C1 segment of cervical spinal cord (tissue), 14 donors: Measurements from ENCODE around the gene DNAI1.
A peak's percentile ranks its signal among the peaks of the same experiment; 100 is the strongest.

Source experiments
- DNase-seq, 14 donors: peaks; one replicate each; lab custom pipeline; 2025; lab: John Stamatoyannopoulos, UW

DNAI1 gene

DNA sequence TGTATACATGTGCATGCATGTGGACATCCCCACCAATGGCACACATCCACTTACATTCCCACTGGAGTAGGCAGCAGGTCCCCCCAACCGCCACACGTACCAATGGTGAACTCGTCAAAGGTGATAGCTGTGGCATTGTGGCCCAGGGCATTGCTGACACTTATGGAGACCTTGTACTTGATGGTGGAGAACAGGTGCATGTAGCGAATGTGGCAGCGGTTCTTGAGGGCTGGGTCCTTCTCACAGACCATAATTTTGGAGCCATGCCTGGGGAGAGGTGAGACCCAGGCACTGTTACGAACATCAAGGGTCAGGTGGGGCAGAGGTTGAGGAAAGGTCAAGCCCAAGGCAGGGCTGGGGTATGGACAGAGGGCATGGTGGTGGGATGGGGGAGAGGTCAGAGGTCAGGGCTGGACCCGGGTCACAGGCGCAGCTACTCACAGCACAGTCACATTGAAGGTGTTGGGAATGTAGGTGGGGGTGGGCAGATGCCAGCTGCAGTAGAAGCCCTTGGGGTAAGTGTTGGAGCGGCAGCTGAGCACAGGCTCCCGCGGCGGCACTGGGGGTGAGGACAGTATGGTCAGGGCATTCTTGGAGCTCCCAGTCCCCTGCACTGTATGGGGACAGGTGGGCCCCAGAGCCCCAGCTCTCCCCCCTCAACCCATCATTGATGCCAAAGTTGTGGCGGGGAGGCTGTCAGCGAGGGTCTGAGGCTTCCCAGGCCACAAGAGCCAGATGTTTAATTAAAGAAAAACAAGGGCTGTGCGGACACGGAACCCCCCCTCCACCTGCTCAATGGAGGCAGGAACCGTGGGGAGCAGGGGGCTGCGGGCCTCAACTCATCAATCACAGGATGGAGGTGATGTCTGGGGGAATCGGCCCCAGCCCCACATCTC, 99.1 kb downstream of the DNAI1 start:
- DNase-seq = no peak

- no peak for DNase-seq
Measured at GRCh38 chr9:34558364-34558763, 99.8 kb downstream of the DNAI1 start.

DNA sequence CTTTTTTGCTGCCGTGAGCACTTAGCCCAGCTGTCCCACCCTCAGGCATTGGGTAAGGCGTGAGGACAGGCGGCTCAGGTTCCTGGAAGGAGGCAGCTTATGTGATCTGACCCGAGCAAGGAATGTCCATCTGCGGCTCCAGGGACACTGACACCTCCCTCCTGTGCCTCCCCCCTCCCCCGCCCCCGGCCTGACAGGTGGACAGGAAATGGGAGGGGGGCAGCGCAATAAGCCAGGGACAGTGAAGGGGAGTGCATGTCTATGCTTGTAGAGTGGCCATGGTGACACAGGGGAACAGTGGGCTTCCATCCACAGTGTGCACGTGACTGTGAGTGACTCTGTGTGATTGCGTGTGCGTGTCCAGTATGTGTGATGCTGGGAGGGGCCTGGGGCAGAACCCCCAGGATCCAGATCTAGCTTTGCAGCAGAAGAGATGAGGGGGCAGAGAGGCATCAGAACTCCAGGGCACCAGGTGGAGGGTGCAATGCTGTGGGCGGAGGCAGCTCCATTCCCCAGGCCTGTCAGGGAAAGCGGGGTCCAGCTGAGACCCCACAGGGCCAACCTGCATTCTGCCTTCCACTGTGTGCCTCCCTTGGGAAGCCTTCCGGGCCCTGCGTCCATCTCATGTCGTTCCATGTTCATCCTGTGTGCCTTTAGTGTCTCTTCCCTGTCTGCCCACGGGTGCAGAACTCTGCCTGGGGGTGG, 100.5 kb downstream of the DNAI1 start:
- DNase-seq = peak in 1 of 14 donors; percentile 29

DNA sequence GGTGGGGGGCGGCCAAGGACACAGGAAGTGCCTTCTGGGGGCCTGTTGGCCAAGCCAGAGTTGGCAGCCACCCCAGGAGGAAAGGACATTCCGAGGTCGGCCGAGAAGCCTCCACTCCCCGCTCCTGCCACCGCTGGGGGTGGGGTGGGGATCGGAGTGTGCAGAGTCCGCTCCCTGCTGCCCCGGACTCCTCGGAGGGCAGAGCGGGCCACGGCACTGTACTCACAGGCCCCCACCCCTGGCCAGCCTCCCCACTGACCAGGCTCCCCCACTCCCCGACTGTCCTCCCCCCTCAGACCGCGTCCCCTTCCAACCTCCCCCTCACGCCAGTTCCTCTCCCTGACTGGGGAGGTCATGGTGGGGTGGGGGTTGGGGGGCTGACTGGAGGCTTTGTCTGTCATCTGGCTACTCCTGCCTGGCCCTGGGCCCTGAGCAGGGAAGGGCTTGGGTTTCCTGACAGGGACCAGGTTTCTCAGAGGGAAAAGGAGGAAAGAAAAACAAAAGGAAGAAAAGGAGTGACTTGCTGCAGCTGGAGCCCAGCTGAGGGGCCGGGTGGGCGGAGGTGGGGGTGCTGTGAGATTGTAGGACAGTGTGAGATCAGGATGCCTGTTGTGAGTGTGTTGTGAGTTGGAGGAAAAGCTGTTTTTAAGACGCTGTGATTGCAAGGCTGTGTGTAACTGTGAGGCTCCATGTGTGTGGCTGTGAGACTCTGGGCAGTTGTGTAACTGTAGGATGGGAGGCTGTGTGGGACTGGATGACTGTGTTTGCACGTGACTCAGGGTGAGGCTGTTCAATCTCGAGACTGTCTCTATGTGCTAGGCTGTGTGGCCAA, 101.2 kb downstream of the DNAI1 start:
- DNase-seq = peak in 2 of 14 donors; percentile 27

- DNase-seq = no peak
Measured at GRCh38 chr9:34560599-34561214, 102.1 kb downstream of the DNAI1 start.

GRCh38 chr9:34562135-34562745, 103.6 kb downstream of the DNAI1 start:
- no peak for DNase-seq

GRCh38 chr9:34563262-34563661, 104.7 kb downstream of the DNAI1 start:
- DNase-seq = no peak

- no peak for DNase-seq
Measured at GRCh38 chr9:34564617-34565016, 106.0 kb downstream of the DNAI1 start.

GRCh38 chr9:34565856-34566255, 107.3 kb downstream of the DNAI1 start:
- no peak for DNase-seq

GRCh38 chr9:34566322-34566721, 107.7 kb downstream of the DNAI1 start:
- no peak for DNase-seq

GRCh38 chr9:34566972-34567371, 108.4 kb downstream of the DNAI1 start:
- DNase-seq = peak in 1 of 14 donors; percentile 59

GRCh38 chr9:34568133-34568532, 109.5 kb downstream of the DNAI1 start:
- no peak for DNase-seq

DNA sequence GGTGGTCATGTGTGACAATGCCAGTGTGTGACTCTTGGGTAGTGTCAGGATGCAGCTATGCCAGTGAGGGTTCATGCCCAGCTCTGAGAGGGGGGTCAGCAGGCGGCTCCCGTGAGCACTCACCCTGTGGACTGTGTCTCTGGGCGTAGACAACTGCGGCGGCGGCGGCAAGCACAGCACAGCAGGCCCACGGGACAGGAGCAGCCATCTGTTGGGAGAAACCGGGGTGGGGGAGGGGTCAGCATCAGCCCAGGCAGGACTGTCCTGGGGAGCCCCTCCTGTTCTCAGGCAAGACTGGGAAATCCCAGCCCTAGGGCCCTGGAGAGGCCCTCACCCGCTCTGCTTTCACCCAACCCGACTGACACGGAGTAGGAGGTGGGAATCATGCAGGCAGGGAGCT, 110.2 kb downstream of the DNAI1 start:
- peak in 1 of 14 donors; percentile 41 for DNase-seq

- DNase-seq = peak in 1 of 14 donors; percentile 64
Measured at GRCh38 chr9:34570376-34570775, 111.8 kb downstream of the DNAI1 start.
